ENCODE measurements around the gene TFDP2. TPM values are rescaled to one million over a fixed set of nuclear protein-coding genes. Genes with fewer than 3 reads are reported as not detected.

TFDP2 gene
- total and polyA plus RNA-seq, 2 donors (not counting 1 experiment from before 2014, with no cell fraction given) = 5.5 to 31.7 TPM

GRCh38 chr3:142188846-142189245 is 39.5 kb upstream of the TFDP2 start:
- TF ChIP-seq CTCF (IDR thresholded peaks at IDR 0.05) (no peak), EZH2 (IDR thresholded peaks at IDR 0.05; ENCODE audit: borderline replicate concordance, insufficient read depth, low read depth, low read length, poor library complexity, severe bottlenecking) (no peak)
- Mint-ChIP-seq H3K4me1 (no peaks in the 10 kb centered on the region), H3K4me3 (no peak overlapping the region), H3K9me3 (ENCODE audit: insufficient read depth) (no peaks in the 10 kb centered on the region), H3K27me3 (no peaks in the 10 kb centered on the region), H3K27ac (no peak overlapping the region)
- no peaks in the 10 kb centered on the region for H3K9me3 ChIP-seq (ENCODE audit: control extremely low read depth in 1 of 3, control insufficient read depth in 2 of 3, insufficient read depth in 1 of 3, low read length in 2 of 3)
- H3K4me1 ChIP-seq (ENCODE audit: control insufficient read depth in 2 of 2, insufficient read depth in 2 of 2, low read length in 2 of 2) = no peaks in the 10 kb centered on the region
- intact Hi-C loops (cut with micrococcal nuclease) = no loop called here
- H3K4me2 ChIP-seq (replicated peaks; ENCODE audit: low read depth, low read length, poor library complexity, severe bottlenecking) = no peak overlapping the region
- H3K36me3 ChIP-seq (replicated peaks in 1 of 2; ENCODE audit: control extremely low read depth in 1 of 2, control insufficient read depth in 1 of 2, extremely low read depth in 1 of 2, insufficient read depth in 2 of 2, low read length in 1 of 2) = peaks cover 0 to 1% of the 10 kb centered on the region in 2 experiments
- CTCF ChIA-PET = no interaction called here
- no peak for DNase-seq
- H2AFZ ChIP-seq (ENCODE audit: insufficient read depth, low read depth, low read length, poor library complexity, severe bottlenecking) = no peak overlapping the region
- H3K9ac ChIP-seq (ENCODE audit: low read length) = no peak overlapping the region
- no peaks in the 10 kb centered on the region for H3K27me3 ChIP-seq (replicated peaks in 1 of 4; ENCODE audit: control extremely low read depth in 1 of 4, control insufficient read depth in 3 of 4, insufficient read depth in 4 of 4, low read length in 3 of 4)
- H4K20me1 ChIP-seq (ENCODE audit: control insufficient read depth, insufficient read depth, low read length, poor library complexity, severe bottlenecking) = no peaks in the 10 kb centered on the region
- H3K4me3 ChIP-seq (ENCODE audit: control extremely low read depth in 1 of 5, extremely low read depth in 1 of 5, insufficient read depth in 1 of 5, low read depth in 2 of 5, low read length in 4 of 5) = no peak overlapping the region
- H3K27ac ChIP-seq (ENCODE audit: low read length in 2 of 2) = no peak overlapping the region
- no peaks in the 10 kb centered on the region for H3K79me2 ChIP-seq (ENCODE audit: control insufficient read depth, insufficient read depth, low read length)
- no peak for ATAC-seq (ENCODE audit: low read depth)
- POLR2A ChIA-PET = no interaction called here

DNA sequence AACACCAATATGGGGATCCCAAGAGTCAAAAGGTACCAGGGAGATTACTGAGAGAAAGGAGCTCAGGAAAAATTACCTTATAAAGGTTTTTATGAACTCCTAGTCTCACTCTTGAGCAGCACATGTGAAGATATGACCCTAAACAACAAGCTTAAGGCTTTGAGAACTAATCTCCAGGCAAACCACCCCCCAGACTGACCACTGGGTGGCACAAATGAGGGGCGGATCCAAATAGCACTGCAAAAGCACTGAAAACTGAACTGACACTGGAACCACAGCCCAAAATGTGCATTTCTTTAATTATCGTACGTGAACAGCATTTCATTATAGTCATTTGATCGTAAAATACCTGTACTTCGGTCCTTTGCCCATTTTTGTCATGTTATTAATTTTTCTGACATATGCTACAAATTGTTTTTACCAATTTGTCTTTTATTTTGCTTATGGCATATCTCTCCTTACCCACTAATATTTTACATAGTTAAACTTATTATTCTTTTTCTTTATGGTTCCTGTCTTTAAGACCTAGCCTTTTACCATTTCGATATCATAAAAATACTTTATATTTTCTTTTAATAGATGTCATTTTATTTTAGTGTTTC is 31.5 kb upstream of the TFDP2 start:
- DNase-seq = peak; percentile 14
- intact Hi-C loops (cut with micrococcal nuclease) = loop anchor here (5.0 kb wide), 1 partner anchor 101 kb away; no protein-coding TSS in a partner anchor

More for the DNA sequence above, 31.5 kb upstream of the TFDP2 start:
- no peaks in the 10 kb centered on the region for H3K9me3 Mint-ChIP-seq (ENCODE audit: insufficient read depth)
- TF ChIP-seq CTCF (IDR thresholded peaks at IDR 0.05) (no peak), EZH2 (IDR thresholded peaks at IDR 0.05; ENCODE audit: borderline replicate concordance, insufficient read depth, low read depth, low read length, poor library complexity, severe bottlenecking) (no peak)
- WGBS (ENCODE audit: insufficient coverage) = 92% methylated on average over 1 of the region's 6 CpGs
- Histone ChIP-seq H3K9ac (ENCODE audit: low read length) (no peak overlapping the region), H3K9me3 (ENCODE audit: control extremely low read depth in 1 of 3, control insufficient read depth in 2 of 3, insufficient read depth in 1 of 3, low read length in 2 of 3) (no peaks in the 10 kb centered on the region), H2AFZ (ENCODE audit: insufficient read depth, low read depth, low read length, poor library complexity, severe bottlenecking) (no peak overlapping the region), H4K20me1 (ENCODE audit: control insufficient read depth, insufficient read depth, low read length, poor library complexity, severe bottlenecking) (no peaks in the 10 kb centered on the region), H3K4me3 (ENCODE audit: control extremely low read depth in 1 of 5, extremely low read depth in 1 of 5, insufficient read depth in 1 of 5, low read depth in 2 of 5, low read length in 4 of 5) (no peak overlapping the region), H3K27me3 (replicated peaks in 1 of 4; ENCODE audit: control extremely low read depth in 1 of 4, control insufficient read depth in 3 of 4, insufficient read depth in 4 of 4, low read length in 3 of 4) (no peaks in the 10 kb centered on the region), H3K36me3 (replicated peaks in 1 of 2; ENCODE audit: control extremely low read depth in 1 of 2, control insufficient read depth in 1 of 2, extremely low read depth in 1 of 2, insufficient read depth in 2 of 2, low read length in 1 of 2) (peaks cover 2 to 3% of the 10 kb centered on the region in 2 experiments), H3K4me2 (replicated peaks; ENCODE audit: low read depth, low read length, poor library complexity, severe bottlenecking) (no peak overlapping the region), H3K4me1 (ENCODE audit: control insufficient read depth in 2 of 2, insufficient read depth in 2 of 2, low read length in 2 of 2) (no peaks in the 10 kb centered on the region), H3K79me2 (ENCODE audit: control insufficient read depth, insufficient read depth, low read length) (no peaks in the 10 kb centered on the region), H3K27ac (ENCODE audit: low read length in 2 of 2) (no peak overlapping the region)
- H3K4me3 Mint-ChIP-seq = no peak overlapping the region
- H3K27ac Mint-ChIP-seq = no peak overlapping the region
- ATAC-seq (ENCODE audit: low read depth) = no peak
- H3K27me3 Mint-ChIP-seq = no peaks in the 10 kb centered on the region
- H3K4me1 Mint-ChIP-seq = no peaks in the 10 kb centered on the region
- CTCF ChIA-PET = interaction anchor here (0.8 kb wide), 1 partner anchor 101 kb away, joined by 3 read pairs; no protein-coding TSS in a partner anchor
- POLR2A ChIA-PET = no interaction called here
